ENCODE data around the gene ITGB5. TPM values are rescaled to one million over a fixed set of nuclear protein-coding genes. Genes with fewer than 3 reads are reported as not detected.

Gene ITGB5
- total RNA-seq, 5 donors from 2014 or later (not counting 1 experiment from before 2014, with no cell fraction given): 1.2 to 2.5 (median 1.7) TPM

GRCh38 chr3:124797426-124797945, 89.7 kb downstream of the ITGB5 start:
- Histone ChIP-seq H3K27me3 (replicated peaks in 1 of 2; ENCODE audit: control insufficient read depth in 2 of 2, extremely low read depth in 1 of 2, insufficient read depth in 2 of 2, low read length in 1 of 2) (peaks cover 0 to 7% of the 10 kb centered on the region in 2 experiments), H3K27ac (ENCODE audit: low read length) (no peak overlapping the region), H3K4me3 (ENCODE audit: control insufficient read depth in 1 of 2, extremely low read depth in 1 of 2, low read length in 1 of 2) (no peak overlapping the region), H3K36me3 (ENCODE audit: control insufficient read depth in 2 of 2, extremely low read depth in 1 of 2, insufficient read depth in 1 of 2, low read length in 1 of 2) (no peaks in the 10 kb centered on the region), H3K9me3 (no peaks in the 10 kb centered on the region), H3K4me1 (ENCODE audit: control insufficient read depth in 1 of 2, extremely low read depth in 1 of 2, insufficient read depth in 2 of 2, low read length in 2 of 2) (no peaks in the 10 kb centered on the region)
- H3K4me3 Mint-ChIP-seq: no peak overlapping the region
- WGBS (ENCODE audit: insufficient coverage): 83% methylated on average over 1 of the region's 4 CpGs
- H3K4me1 Mint-ChIP-seq: no peaks in the 10 kb centered on the region
- ChIA-PET CTCF (interaction anchor here in 1 of 2 donors (0.6 kb wide), 1 partner anchor 1687 kb away, joined by 6 read pairs; no protein-coding TSS in a partner anchor), POLR2A (no interaction called here)
- peaks cover 4 to 6% of the 10 kb centered on the region in 2 donors for H3K27me3 Mint-ChIP-seq
- H3K36me3 Mint-ChIP-seq: no peaks in the 10 kb centered on the region
- DNase-seq (no peak), ATAC-seq (replicated peaks in 1 of 4) (no peak)
- H3K9me3 Mint-ChIP-seq: no peaks in the 10 kb centered on the region
- H3K27ac Mint-ChIP-seq: no peak overlapping the region

- H3K4me3 ChIP-seq (ENCODE audit: control insufficient read depth in 1 of 2, extremely low read depth in 1 of 2, low read length in 1 of 2): no peak overlapping the region
- ATAC-seq (replicated peaks in 1 of 4): no peak
- H3K36me3 ChIP-seq (ENCODE audit: control insufficient read depth in 2 of 2, extremely low read depth in 1 of 2, insufficient read depth in 1 of 2, low read length in 1 of 2): no peaks in the 10 kb centered on the region
- no peaks in the 10 kb centered on the region for H3K9me3 Mint-ChIP-seq
- H3K27ac Mint-ChIP-seq: no peak overlapping the region
- no peak overlapping the region for H3K27ac ChIP-seq (ENCODE audit: low read length)
- H3K4me1 Mint-ChIP-seq: no peaks in the 10 kb centered on the region
- H3K27me3 Mint-ChIP-seq: peaks cover 4 to 6% of the 10 kb centered on the region in 2 donors
- no peak overlapping the region for H3K4me3 Mint-ChIP-seq
- H3K9me3 ChIP-seq: no peaks in the 10 kb centered on the region
- CTCF ChIA-PET: no interaction called here
- POLR2A ChIA-PET: no interaction called here
- H3K27me3 ChIP-seq (replicated peaks in 1 of 2; ENCODE audit: control insufficient read depth in 2 of 2, extremely low read depth in 1 of 2, insufficient read depth in 2 of 2, low read length in 1 of 2): peaks cover 0 to 7% of the 10 kb centered on the region in 2 experiments
- no peaks in the 10 kb centered on the region for H3K36me3 Mint-ChIP-seq
- no peaks in the 10 kb centered on the region for H3K4me1 ChIP-seq (ENCODE audit: control insufficient read depth in 1 of 2, extremely low read depth in 1 of 2, insufficient read depth in 2 of 2, low read length in 2 of 2)
- no peak for DNase-seq
- 91% methylated on average over 17 of the region's 19 CpGs for WGBS (ENCODE audit: insufficient coverage)
Measured at GRCh38 chr3:124796477-124796876, 90.7 kb downstream of the ITGB5 start.

- Histone ChIP-seq H3K27me3 (replicated peaks in 1 of 2; ENCODE audit: control insufficient read depth in 2 of 2, extremely low read depth in 1 of 2, insufficient read depth in 2 of 2, low read length in 1 of 2) (no peaks in the 10 kb centered on the region), H3K36me3 (ENCODE audit: control insufficient read depth in 2 of 2, extremely low read depth in 1 of 2, insufficient read depth in 1 of 2, low read length in 1 of 2) (no peaks in the 10 kb centered on the region), H3K9me3 (no peaks in the 10 kb centered on the region), H3K4me3 (ENCODE audit: control insufficient read depth in 1 of 2, extremely low read depth in 1 of 2, low read length in 1 of 2) (no peak overlapping the region), H3K27ac (ENCODE audit: low read length) (no peak overlapping the region), H3K4me1 (ENCODE audit: control insufficient read depth in 1 of 2, extremely low read depth in 1 of 2, insufficient read depth in 2 of 2, low read length in 2 of 2) (no peaks in the 10 kb centered on the region)
- ChIA-PET POLR2A (no interaction called here), CTCF (no interaction called here)
- DNase-seq (no peak), ATAC-seq (replicated peaks in 1 of 4) (no peak)
- 68% methylated on average over 4 of the region's 6 CpGs for WGBS (ENCODE audit: insufficient coverage)
- no peaks in the 10 kb centered on the region for H3K4me1 Mint-ChIP-seq
- H3K9me3 Mint-ChIP-seq: no peaks in the 10 kb centered on the region
- no peak overlapping the region for H3K27ac Mint-ChIP-seq
- no peaks in the 10 kb centered on the region for H3K36me3 Mint-ChIP-seq
- no peak overlapping the region for H3K4me3 Mint-ChIP-seq
- H3K27me3 Mint-ChIP-seq: peaks cover 4% of the 10 kb centered on the region in 2 donors
Measured at GRCh38 chr3:124793054-124793739, 94.0 kb downstream of the ITGB5 start.

GRCh38 chr3:124792341-124793040, 94.7 kb downstream of the ITGB5 start:
- no peak overlapping the region for H3K27ac Mint-ChIP-seq
- WGBS (ENCODE audit: insufficient coverage): 90% methylated on average over 3 of the region's 7 CpGs
- H3K4me1 ChIP-seq (ENCODE audit: control insufficient read depth in 1 of 2, extremely low read depth in 1 of 2, insufficient read depth in 2 of 2, low read length in 2 of 2): no peaks in the 10 kb centered on the region
- ChIA-PET CTCF (no interaction called here), POLR2A (no interaction called here)
- no peaks in the 10 kb centered on the region for H3K36me3 Mint-ChIP-seq
- no peaks in the 10 kb centered on the region for H3K9me3 ChIP-seq
- no peaks in the 10 kb centered on the region for H3K9me3 Mint-ChIP-seq
- ATAC-seq (replicated peaks in 1 of 4): no peak
- no peak overlapping the region for H3K4me3 Mint-ChIP-seq
- DNase-seq: no peak
- no peak overlapping the region for H3K27ac ChIP-seq (ENCODE audit: low read length)
- H3K27me3 ChIP-seq (replicated peaks in 1 of 2; ENCODE audit: control insufficient read depth in 2 of 2, extremely low read depth in 1 of 2, insufficient read depth in 2 of 2, low read length in 1 of 2): no peaks in the 10 kb centered on the region
- no peaks in the 10 kb centered on the region for H3K36me3 ChIP-seq (ENCODE audit: control insufficient read depth in 2 of 2, extremely low read depth in 1 of 2, insufficient read depth in 1 of 2, low read length in 1 of 2)
- H3K4me3 ChIP-seq (ENCODE audit: control insufficient read depth in 1 of 2, extremely low read depth in 1 of 2, low read length in 1 of 2): no peak overlapping the region
- H3K27me3 Mint-ChIP-seq: peaks cover 3 to 4% of the 10 kb centered on the region in 2 donors
- H3K4me1 Mint-ChIP-seq: no peaks in the 10 kb centered on the region

- H3K36me3 ChIP-seq (ENCODE audit: control insufficient read depth in 2 of 2, extremely low read depth in 1 of 2, insufficient read depth in 1 of 2, low read length in 1 of 2): no peaks in the 10 kb centered on the region
- H3K9me3 Mint-ChIP-seq: no peaks in the 10 kb centered on the region
- H3K27me3 Mint-ChIP-seq: peaks cover 0 to 4% of the 10 kb centered on the region in 2 donors
- WGBS (ENCODE audit: insufficient coverage): 0% methylated on average over 3 of the region's 8 CpGs
- H3K36me3 Mint-ChIP-seq: no peaks in the 10 kb centered on the region
- POLR2A ChIA-PET: no interaction called here
- no peaks in the 10 kb centered on the region for H3K9me3 ChIP-seq
- H3K4me1 ChIP-seq (ENCODE audit: control insufficient read depth in 1 of 2, extremely low read depth in 1 of 2, insufficient read depth in 2 of 2, low read length in 2 of 2): no peaks in the 10 kb centered on the region
- H3K27me3 ChIP-seq (replicated peaks in 1 of 2; ENCODE audit: control insufficient read depth in 2 of 2, extremely low read depth in 1 of 2, insufficient read depth in 2 of 2, low read length in 1 of 2): no peaks in the 10 kb centered on the region
- DNase-seq (no peak), ATAC-seq (replicated peaks in 1 of 4) (no peak)
- H3K4me1 Mint-ChIP-seq: no peaks in the 10 kb centered on the region
- H3K27ac ChIP-seq (ENCODE audit: low read length): no peak overlapping the region
- H3K4me3 ChIP-seq (ENCODE audit: control insufficient read depth in 1 of 2, extremely low read depth in 1 of 2, low read length in 1 of 2): no peak overlapping the region
- CTCF ChIA-PET: no interaction called here
- H3K4me3 Mint-ChIP-seq: no peak overlapping the region
- H3K27ac Mint-ChIP-seq: no peak overlapping the region
Measured at GRCh38 chr3:124791639-124792151, 95.5 kb downstream of the ITGB5 start.

GRCh38 chr3:124791142-124791541, 96.0 kb downstream of the ITGB5 start:
- POLR2A ChIA-PET: no interaction called here
- WGBS (ENCODE audit: insufficient coverage): 65% methylated on average over 2 of the region's 4 CpGs
- H3K4me3 Mint-ChIP-seq: no peak overlapping the region
- no peak overlapping the region for H3K27ac Mint-ChIP-seq
- Histone ChIP-seq H3K9me3 (no peaks in the 10 kb centered on the region), H3K27ac (ENCODE audit: low read length) (no peak overlapping the region), H3K4me1 (ENCODE audit: control insufficient read depth in 1 of 2, extremely low read depth in 1 of 2, insufficient read depth in 2 of 2, low read length in 2 of 2) (no peaks in the 10 kb centered on the region), H3K4me3 (ENCODE audit: control insufficient read depth in 1 of 2, extremely low read depth in 1 of 2, low read length in 1 of 2) (no peak overlapping the region), H3K27me3 (replicated peaks in 1 of 2; ENCODE audit: control insufficient read depth in 2 of 2, extremely low read depth in 1 of 2, insufficient read depth in 2 of 2, low read length in 1 of 2) (no peaks in the 10 kb centered on the region), H3K36me3 (ENCODE audit: control insufficient read depth in 2 of 2, extremely low read depth in 1 of 2, insufficient read depth in 1 of 2, low read length in 1 of 2) (no peaks in the 10 kb centered on the region)
- no peak for DNase-seq
- CTCF ChIA-PET: no interaction called here
- H3K9me3 Mint-ChIP-seq: no peaks in the 10 kb centered on the region
- no peaks in the 10 kb centered on the region for H3K36me3 Mint-ChIP-seq
- H3K4me1 Mint-ChIP-seq: no peaks in the 10 kb centered on the region
- ATAC-seq (replicated peaks in 1 of 4): no peak
- H3K27me3 Mint-ChIP-seq: peaks cover 0 to 4% of the 10 kb centered on the region in 2 donors

Data from T-cell (primary cell).